Caco-2 (cell line): Measurements from ENCODE around the gene SLIT3. TPM values are rescaled to one million over a fixed set of nuclear protein-coding genes. Genes with fewer than 3 reads are reported as not detected.

Experiments used
- BruUV-seq: library from RNA; stranded (reverse); fragments of 400-500 nt; replicated peaks from 2 replicates; lab custom pipeline; 2021; lab: Mats Ljungman, UMichigan
- CTCF ChIA-PET: fragments of 300-600 bp; sonication (Branson Sonifier 250); formaldehyde crosslinking; loops from one replicate; lab custom pipeline; 2022; ENCODE audit warnings: antibody characterized with exemption; lab: Charles Lee
- POLR2A ChIA-PET: fragments of 300-600 bp; sonication (Branson Sonifier 250); formaldehyde crosslinking; loops from one replicate; lab custom pipeline; 2022; ENCODE audit warnings: antibody characterized with exemption; lab: Charles Lee
- DNase-seq, 2 experiments: peaks; one replicate each; pipeline versions ENCODE4 v3.0.0 to v3.0.0-alpha.2; 2020 to 2022
- H3K27me3 ChIP-seq: replicated peaks from 2 replicates; pipeline ENCODE4 v1.6.0; 2011; ENCODE audit warnings: low read length; ENCODE audit not compliant: control insufficient read depth, insufficient read depth
- H3K36me3 ChIP-seq: 2 replicates; pipeline ENCODE4 v1.5.1; 2011; ENCODE audit warnings: low read length; ENCODE audit not compliant: control insufficient read depth, insufficient read depth
- H3K4me1 ChIP-seq: fragments of 250-450 bp; sonication (Bioruptor Pico); 2 replicates; pipeline ENCODE4 v1.5.1; 2020; ENCODE audit warnings: mild to moderate bottlenecking
- H3K4me3 ChIP-seq: 2 replicates; pipeline ENCODE4 v1.5.1; 2011; ENCODE audit warnings: low read depth, mild to moderate bottlenecking, control low read depth, low read length
- H3K9me3 ChIP-seq: fragments of 250-450 bp; sonication (Bioruptor Pico); 2 replicates; pipeline ENCODE4 v1.5.1; 2020; ENCODE audit warnings: mild to moderate bottlenecking, moderate library complexity
- H3K27ac Mint-ChIP-seq: one replicate; pipeline ENCODE4 v1.8.0; 2022; ENCODE audit warnings: mixed read lengths; ENCODE audit not compliant: unreplicated experiment
- H3K27me3 Mint-ChIP-seq: one replicate; pipeline ENCODE4 v1.8.0; 2022; ENCODE audit warnings: mixed read lengths; ENCODE audit not compliant: insufficient read depth, unreplicated experiment
- H3K36me3 Mint-ChIP-seq: one replicate; pipeline ENCODE4 v1.8.0; 2022; ENCODE audit warnings: mild to moderate bottlenecking, mixed read lengths; ENCODE audit not compliant: insufficient read depth, unreplicated experiment
- H3K4me1 Mint-ChIP-seq: one replicate; pipeline ENCODE4 v1.8.0; 2022; ENCODE audit warnings: low read depth, mixed read lengths; ENCODE audit not compliant: unreplicated experiment
- H3K4me3 Mint-ChIP-seq: one replicate; pipeline ENCODE4 v1.8.0; 2022; ENCODE audit warnings: mild to moderate bottlenecking, moderate library complexity, mixed read lengths; ENCODE audit not compliant: unreplicated experiment
- H3K9me3 Mint-ChIP-seq: one replicate; pipeline ENCODE4 v1.8.0; 2022; ENCODE audit warnings: mixed read lengths; ENCODE audit not compliant: unreplicated experiment
- intact Hi-C: fragments of 100-400 bp; cut with micrococcal nuclease; formaldehyde crosslinking; loops from one replicate; pipeline ENCODE4 v1.10.0; 2022; ENCODE audit not compliant: unreplicated experiment
- total RNA-seq: library from RNA; stranded (reverse); gene quantifications from 2 replicates; pipeline ENCODE4 v1.2.3, GENCODE V29; 2022
- TF ChIP-seq, protein P1 (sequence below), 2 experiments: fragments of 200-600 bp in 1 of 2; IDR thresholded peaks; 1 replicate in 1 of 2; 2 replicates in 1 of 2; pipeline versions ENCODE4 v1.5.1 to v1.8.0; 2011 to 2022; ENCODE audit warnings: antibody characterized with exemption in 1 of 2, control low read depth in 1 of 2, inconsistent platforms in 1 of 2, low read depth in 1 of 2, low read length in 1 of 2, mild to moderate bottlenecking in 1 of 2, moderate library complexity in 1 of 2; ENCODE audit not compliant: insufficient read depth in 1 of 2, severe bottlenecking in 1 of 2, unreplicated experiment in 1 of 2

SLIT3 gene
- total RNA-seq, 1 experiment from 2014 or later, result 2.1 TPM

DNA sequence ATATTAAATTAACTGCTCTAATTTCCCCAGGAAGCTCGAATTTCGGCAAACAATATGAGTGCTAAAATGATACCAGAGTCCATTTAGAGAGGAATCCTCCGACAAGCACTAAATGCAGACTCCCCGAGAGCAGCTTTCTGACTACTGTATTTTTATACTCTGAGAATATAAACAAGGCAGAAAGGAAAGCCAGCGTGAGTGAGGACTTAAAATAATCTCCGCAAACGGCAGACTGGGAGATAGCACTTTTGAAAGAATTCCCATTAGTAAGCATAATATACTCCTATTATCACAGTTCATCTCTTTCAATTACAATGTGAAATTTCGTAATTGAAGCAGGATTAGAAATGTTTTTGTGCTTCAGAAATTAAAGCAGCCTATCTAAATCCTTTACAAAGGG lies 452.4 kb downstream of the SLIT3 start:
- Mint-ChIP-seq H3K9me3 (no peaks in the 10 kb centered on the region), H3K4me1 (no peaks in the 10 kb centered on the region), H3K4me3 (no peak overlapping the region), H3K27me3 (peaks cover 9% of the 10 kb centered on the region), H3K36me3 (no peaks in the 10 kb centered on the region), H3K27ac (no peak overlapping the region)
- Histone ChIP-seq H3K36me3 (no peaks in the 10 kb centered on the region), H3K4me3 (no peak overlapping the region), H3K27me3 (no peaks in the 10 kb centered on the region; the same call in 1 of the 2 replicates), H3K4me1 (no peaks in the 10 kb centered on the region), H3K9me3 (no peaks in the 10 kb centered on the region)
- DNase-seq, result no peak
- BruUV-seq, result no TSS peak
- CTCF ChIA-PET, result no interaction called here
- TF ChIP-seq, protein P1, sequence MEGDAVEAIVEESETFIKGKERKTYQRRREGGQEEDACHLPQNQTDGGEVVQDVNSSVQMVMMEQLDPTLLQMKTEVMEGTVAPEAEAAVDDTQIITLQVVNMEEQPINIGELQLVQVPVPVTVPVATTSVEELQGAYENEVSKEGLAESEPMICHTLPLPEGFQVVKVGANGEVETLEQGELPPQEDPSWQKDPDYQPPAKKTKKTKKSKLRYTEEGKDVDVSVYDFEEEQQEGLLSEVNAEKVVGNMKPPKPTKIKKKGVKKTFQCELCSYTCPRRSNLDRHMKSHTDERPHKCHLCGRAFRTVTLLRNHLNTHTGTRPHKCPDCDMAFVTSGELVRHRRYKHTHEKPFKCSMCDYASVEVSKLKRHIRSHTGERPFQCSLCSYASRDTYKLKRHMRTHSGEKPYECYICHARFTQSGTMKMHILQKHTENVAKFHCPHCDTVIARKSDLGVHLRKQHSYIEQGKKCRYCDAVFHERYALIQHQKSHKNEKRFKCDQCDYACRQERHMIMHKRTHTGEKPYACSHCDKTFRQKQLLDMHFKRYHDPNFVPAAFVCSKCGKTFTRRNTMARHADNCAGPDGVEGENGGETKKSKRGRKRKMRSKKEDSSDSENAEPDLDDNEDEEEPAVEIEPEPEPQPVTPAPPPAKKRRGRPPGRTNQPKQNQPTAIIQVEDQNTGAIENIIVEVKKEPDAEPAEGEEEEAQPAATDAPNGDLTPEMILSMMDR (IDR thresholded peaks at IDR 0.05; ENCODE audit: insufficient read depth in 1 of 2, low read depth in 1 of 2, low read length in 1 of 2, severe bottlenecking in 1 of 2, unreplicated experiment in 1 of 2), result no peak
- intact Hi-C loops, result no loop called here
- POLR2A ChIA-PET, result no interaction called here

DNA sequence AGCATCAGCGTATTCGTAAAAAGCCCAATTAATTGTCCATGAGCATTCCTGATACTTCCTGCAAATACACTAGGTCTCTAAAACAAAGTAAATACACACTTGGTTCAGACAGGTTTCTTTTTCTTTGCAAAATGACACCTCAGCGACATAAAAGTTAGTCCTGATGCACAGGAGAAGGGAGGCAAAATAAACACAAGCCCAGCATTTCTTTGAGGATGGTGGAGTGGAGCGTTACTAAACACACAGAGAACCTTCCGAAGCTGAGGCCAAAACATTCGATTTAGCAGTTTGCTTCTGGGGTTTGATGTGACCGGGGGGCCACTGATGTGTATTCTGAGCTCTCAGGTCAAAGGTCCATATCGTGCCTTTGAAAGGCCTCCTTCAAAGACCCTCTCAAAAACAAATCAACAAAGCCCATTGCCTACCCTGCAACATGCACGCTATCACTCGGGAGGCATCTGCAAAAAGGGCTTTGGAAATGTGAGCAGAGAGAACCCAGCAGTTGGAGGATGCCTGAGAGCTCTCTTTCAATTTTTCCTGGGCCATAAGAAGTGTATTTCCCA lies 453.3 kb downstream of the SLIT3 start:
- no peaks in the 10 kb centered on the region; the same call in 1 of the 2 replicates for H3K27me3 ChIP-seq
- DNase-seq, result no peak
- no peaks in the 10 kb centered on the region for H3K36me3 ChIP-seq
- no peak overlapping the region for H3K27ac Mint-ChIP-seq
- H3K4me1 ChIP-seq, result no peaks in the 10 kb centered on the region
- H3K4me3 Mint-ChIP-seq, result no peak overlapping the region
- ChIA-PET CTCF (no interaction called here), POLR2A (no interaction called here)
- H3K9me3 ChIP-seq, result no peaks in the 10 kb centered on the region
- H3K4me1 Mint-ChIP-seq, result no peaks in the 10 kb centered on the region
- H3K9me3 Mint-ChIP-seq, result no peaks in the 10 kb centered on the region
- peaks cover 9% of the 10 kb centered on the region for H3K27me3 Mint-ChIP-seq
- no TSS peak for BruUV-seq
- H3K36me3 Mint-ChIP-seq, result no peaks in the 10 kb centered on the region
- intact Hi-C loops, result no loop called here
- no peak overlapping the region for H3K4me3 ChIP-seq
- TF ChIP-seq, protein P1 (IDR thresholded peaks at IDR 0.05; ENCODE audit: insufficient read depth in 1 of 2, low read depth in 1 of 2, low read length in 1 of 2, severe bottlenecking in 1 of 2, unreplicated experiment in 1 of 2), result no peak

DNA sequence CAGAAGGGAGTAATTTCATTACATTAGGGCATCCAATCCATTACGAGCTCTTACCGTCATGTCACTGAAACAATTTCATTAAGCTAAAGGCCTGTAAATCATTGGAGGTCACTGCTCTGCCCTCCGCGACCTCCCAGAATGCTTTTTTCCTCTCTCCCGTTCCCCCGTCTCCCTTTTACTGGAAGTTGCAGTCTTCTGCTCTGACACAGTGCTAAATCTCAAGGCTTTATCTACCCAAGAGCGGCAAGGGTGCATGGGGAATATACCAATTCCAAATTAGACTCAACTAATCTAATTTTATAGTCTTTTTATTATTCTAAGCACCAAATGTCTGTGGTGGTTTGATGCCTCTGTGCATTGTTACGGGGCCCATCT lies 456.0 kb downstream of the SLIT3 start:
- Mint-ChIP-seq H3K4me3 (no peak overlapping the region), H3K9me3 (no peaks in the 10 kb centered on the region), H3K27ac (no peak overlapping the region), H3K36me3 (no peaks in the 10 kb centered on the region), H3K27me3 (peaks cover 19% of the 10 kb centered on the region), H3K4me1 (no peaks in the 10 kb centered on the region)
- H3K9me3 ChIP-seq, result no peaks in the 10 kb centered on the region
- intact Hi-C loops, result no loop called here
- DNase-seq, result no peak
- no peaks in the 10 kb centered on the region for H3K36me3 ChIP-seq
- CTCF ChIA-PET, result interaction anchor here (0.6 kb wide), 1 partner anchor 15 kb away, joined by 5 read pairs; no protein-coding TSS in a partner anchor
- POLR2A ChIA-PET, result interaction anchor here (0.6 kb wide), 1 partner anchor 214 kb away, joined by 3 read pairs; no protein-coding TSS in a partner anchor
- BruUV-seq, result no TSS peak
- H3K4me1 ChIP-seq, result no peaks in the 10 kb centered on the region
- H3K27me3 ChIP-seq, result peaks cover 3% of the 10 kb centered on the region
- no peak overlapping the region for H3K4me3 ChIP-seq
- TF ChIP-seq, protein P1 (IDR thresholded peaks at IDR 0.05; ENCODE audit: insufficient read depth in 1 of 2, low read depth in 1 of 2, low read length in 1 of 2, severe bottlenecking in 1 of 2, unreplicated experiment in 1 of 2), result no peak
